ENCODE data around the gene NFATC1. TPM values are rescaled to one million over a fixed set of nuclear protein-coding genes. Genes with fewer than 3 reads are reported as not detected.

NFATC1 gene
- total RNA-seq, 6 experiments from 2014 or later: 0.57 to 2.0 (median 0.89) TPM

GRCh38 chr18:79495591-79496071, 99.9 kb downstream of the NFATC1 start:
- Mint-ChIP-seq H3K4me1 (ENCODE audit: low read depth) (peaks cover 13% of the 10 kb centered on the region), H3K27me3 (ENCODE audit: insufficient read depth) (peaks cover 13% of the 10 kb centered on the region)

DNA sequence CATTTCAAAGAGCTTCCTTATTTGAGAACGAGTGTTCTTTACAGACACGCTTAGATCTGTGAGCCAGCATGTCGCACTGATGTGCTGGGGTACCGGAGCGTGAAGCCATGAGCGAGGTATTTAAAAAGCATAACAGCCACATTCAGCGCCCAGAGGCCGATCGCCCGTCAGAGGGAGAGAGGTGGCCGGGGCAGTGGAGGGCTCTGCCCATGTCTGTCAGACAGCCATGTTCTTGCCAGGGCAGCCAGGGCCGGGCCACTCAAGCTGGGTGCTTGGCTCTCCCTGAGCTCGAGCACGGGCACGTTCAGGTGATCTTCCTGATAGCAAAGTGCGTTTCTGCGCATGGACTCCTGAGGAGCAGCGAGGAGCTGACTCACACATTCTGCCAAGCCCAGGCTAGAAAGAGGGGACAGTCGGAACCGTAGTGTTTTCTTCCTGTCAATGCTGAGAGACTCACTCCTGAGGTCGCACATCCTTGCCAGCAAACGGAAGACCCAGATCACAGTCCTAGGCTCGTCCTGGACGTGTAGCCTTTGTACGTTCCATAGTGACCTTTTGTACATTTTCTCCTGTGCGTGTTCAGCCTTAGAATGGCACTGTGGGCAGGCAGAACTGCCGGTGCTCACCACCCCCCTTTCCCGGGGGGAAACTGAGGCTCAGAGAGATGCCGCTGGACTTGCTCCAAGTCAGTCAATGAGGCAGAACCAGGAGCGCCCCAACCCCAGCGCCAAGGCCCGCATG, 100.7 kb downstream of the NFATC1 start:
- peaks cover 13% of the 10 kb centered on the region for H3K4me1 Mint-ChIP-seq (ENCODE audit: low read depth)
- peaks cover 15% of the 10 kb centered on the region for H3K27me3 Mint-ChIP-seq (ENCODE audit: insufficient read depth)
- peaks cover 9% of the 10 kb centered on the region for H3K36me3 Mint-ChIP-seq (ENCODE audit: low read depth)
- TF ChIP-seq, protein P1, sequence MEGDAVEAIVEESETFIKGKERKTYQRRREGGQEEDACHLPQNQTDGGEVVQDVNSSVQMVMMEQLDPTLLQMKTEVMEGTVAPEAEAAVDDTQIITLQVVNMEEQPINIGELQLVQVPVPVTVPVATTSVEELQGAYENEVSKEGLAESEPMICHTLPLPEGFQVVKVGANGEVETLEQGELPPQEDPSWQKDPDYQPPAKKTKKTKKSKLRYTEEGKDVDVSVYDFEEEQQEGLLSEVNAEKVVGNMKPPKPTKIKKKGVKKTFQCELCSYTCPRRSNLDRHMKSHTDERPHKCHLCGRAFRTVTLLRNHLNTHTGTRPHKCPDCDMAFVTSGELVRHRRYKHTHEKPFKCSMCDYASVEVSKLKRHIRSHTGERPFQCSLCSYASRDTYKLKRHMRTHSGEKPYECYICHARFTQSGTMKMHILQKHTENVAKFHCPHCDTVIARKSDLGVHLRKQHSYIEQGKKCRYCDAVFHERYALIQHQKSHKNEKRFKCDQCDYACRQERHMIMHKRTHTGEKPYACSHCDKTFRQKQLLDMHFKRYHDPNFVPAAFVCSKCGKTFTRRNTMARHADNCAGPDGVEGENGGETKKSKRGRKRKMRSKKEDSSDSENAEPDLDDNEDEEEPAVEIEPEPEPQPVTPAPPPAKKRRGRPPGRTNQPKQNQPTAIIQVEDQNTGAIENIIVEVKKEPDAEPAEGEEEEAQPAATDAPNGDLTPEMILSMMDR (IDR thresholded peaks at IDR 0.05): no peak
- no peak for DNase-seq
- H3K9me3 Mint-ChIP-seq: peaks cover 32% of the 10 kb centered on the region; the same call in 1 of the 2 replicates
- no peak overlapping the region for H3K27ac Mint-ChIP-seq
- H3K4me3 Mint-ChIP-seq: no peak overlapping the region

More at GRCh38 chr18:79495591-79496071, 99.9 kb downstream of the NFATC1 start:
- H3K36me3 Mint-ChIP-seq (ENCODE audit: low read depth): peaks cover 9% of the 10 kb centered on the region
- no peak overlapping the region for H3K27ac Mint-ChIP-seq
- peaks cover 36% of the 10 kb centered on the region for H3K9me3 Mint-ChIP-seq
- no peak for DNase-seq
- H3K4me3 Mint-ChIP-seq: no peak overlapping the region
- TF ChIP-seq, protein P1 (IDR thresholded peaks at IDR 0.05): no peak

DNA sequence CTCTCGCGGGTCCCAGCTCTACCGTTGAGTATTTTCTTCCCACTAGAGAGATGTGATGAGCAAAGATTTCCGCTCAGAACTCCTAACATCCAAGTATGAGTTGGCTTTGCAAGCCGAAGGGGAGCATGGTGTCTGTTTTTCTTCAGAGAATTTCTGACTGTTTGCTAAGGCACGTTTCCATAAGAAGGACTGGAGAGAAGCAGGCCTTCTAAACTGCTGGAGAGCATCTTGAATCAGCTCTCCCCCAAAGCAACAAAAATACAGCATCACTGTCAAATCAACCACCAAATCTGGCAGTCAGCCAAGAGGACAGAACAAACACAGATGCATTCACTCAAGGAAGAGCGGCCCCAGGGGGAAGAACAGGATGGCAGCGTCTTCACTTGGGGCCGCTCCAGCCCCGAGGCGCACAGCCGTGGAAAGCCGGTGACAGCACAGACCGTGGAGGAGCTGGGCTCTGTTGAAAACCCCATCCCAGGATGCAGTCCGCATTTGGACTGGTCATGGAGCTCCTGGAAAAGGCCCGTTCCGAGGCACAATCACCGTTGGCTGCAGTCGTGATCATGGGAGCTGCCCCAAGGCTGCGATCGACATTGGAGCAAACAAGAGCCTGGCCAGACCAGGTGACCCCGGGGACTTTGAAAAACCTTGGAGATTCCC, 101.4 kb downstream of the NFATC1 start:
- no peak overlapping the region for H3K4me3 Mint-ChIP-seq
- peaks cover 15% of the 10 kb centered on the region for H3K27me3 Mint-ChIP-seq (ENCODE audit: insufficient read depth)
- TF ChIP-seq, protein P1 (IDR thresholded peaks at IDR 0.05): no peak

DNA sequence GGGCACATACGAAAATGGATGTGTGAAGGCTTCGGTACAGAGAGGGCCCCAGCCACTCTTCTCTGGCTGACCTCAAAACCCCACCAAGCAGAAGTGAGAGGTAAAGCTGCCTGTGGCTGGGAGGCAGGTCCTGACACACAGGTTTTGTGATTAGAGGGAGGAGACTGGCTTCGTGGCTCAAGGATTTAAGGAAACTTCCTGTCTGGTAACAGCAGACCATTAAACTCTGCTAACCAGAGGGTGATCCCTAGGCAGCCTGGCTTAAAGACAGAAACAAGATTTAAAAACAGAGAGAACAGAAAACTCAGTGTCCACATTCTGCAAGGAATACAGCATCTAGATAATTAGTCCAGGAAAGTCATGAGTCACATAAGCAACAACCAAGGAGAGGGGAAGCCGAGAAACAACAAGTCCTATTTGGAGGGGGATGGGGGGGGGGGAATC, 101.9 kb downstream of the NFATC1 start:
- H3K27ac Mint-ChIP-seq: peak overlapping the region; percentile 62
- peaks cover 15% of the 10 kb centered on the region for H3K27me3 Mint-ChIP-seq (ENCODE audit: insufficient read depth)
- H3K36me3 Mint-ChIP-seq (ENCODE audit: low read depth): peaks cover 9% of the 10 kb centered on the region
- TF ChIP-seq, protein P1 (IDR thresholded peaks at IDR 0.05): no peak
- H3K4me3 Mint-ChIP-seq: no peak overlapping the region
- no peak for DNase-seq
- H3K9me3 Mint-ChIP-seq: peaks cover 32% of the 10 kb centered on the region; the same call in 1 of the 2 replicates
- H3K4me1 Mint-ChIP-seq (ENCODE audit: low read depth): peaks cover 13% of the 10 kb centered on the region

More for the DNA sequence above, 101.4 kb downstream of the NFATC1 start:
- peaks cover 13% of the 10 kb centered on the region for H3K4me1 Mint-ChIP-seq (ENCODE audit: low read depth)
- H3K36me3 Mint-ChIP-seq (ENCODE audit: low read depth): peaks cover 9% of the 10 kb centered on the region
- no peak for DNase-seq
- H3K27ac Mint-ChIP-seq: no peak overlapping the region
- peaks cover 32% of the 10 kb centered on the region; the same call in 1 of the 2 replicates for H3K9me3 Mint-ChIP-seq

DNA sequence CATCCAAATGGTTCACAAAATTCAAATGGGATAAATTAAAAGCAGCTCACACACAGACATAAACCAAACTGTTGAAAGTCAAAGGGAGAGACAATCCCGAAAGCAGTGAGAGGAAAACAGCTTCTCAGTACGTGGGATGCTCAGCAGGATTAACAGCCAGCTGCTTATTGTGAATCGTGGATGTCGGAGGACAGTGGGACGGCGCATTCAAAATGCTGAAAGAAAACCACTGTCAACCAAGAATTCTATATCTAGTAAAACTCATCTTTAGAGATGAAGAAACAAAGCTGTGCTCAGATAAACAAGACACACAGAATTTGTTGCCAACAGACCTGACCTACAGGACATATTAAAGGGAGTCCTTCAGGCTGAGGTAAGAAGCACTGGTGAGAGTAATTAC, 102.9 kb downstream of the NFATC1 start:
- TF ChIP-seq, protein P1 (IDR thresholded peaks at IDR 0.05): no peak
- Mint-ChIP-seq H3K9me3 (peaks cover 32% of the 10 kb centered on the region; the same call in 1 of the 2 replicates), H3K36me3 (ENCODE audit: low read depth) (peaks cover 9% of the 10 kb centered on the region), H3K4me3 (no peak overlapping the region), H3K27me3 (ENCODE audit: insufficient read depth) (peaks cover 15% of the 10 kb centered on the region), H3K4me1 (ENCODE audit: low read depth) (peaks cover 13% of the 10 kb centered on the region), H3K27ac (no peak overlapping the region)
- DNase-seq: no peak

Data from HFFc6 (cell line).